ENCODE data around the gene CFAP299. TPM values are rescaled to one million over a fixed set of nuclear protein-coding genes. Genes with fewer than 3 reads are reported as not detected.

The CFAP299 gene
- total RNA-seq, 3 donors from 2014 or later: under 0.01 to 0.15 TPM; not detected in 1

GRCh38 chr4:80540785-80541469 lies 205.4 kb downstream of the CFAP299 start:
- Histone ChIP-seq H3K27me3 (no peaks in the 10 kb centered on the region), H3K27ac (no peak overlapping the region), H3K36me3 (no peaks in the 10 kb centered on the region), H3K4me3 (no peak overlapping the region), H3K4me1 (no peaks in the 10 kb centered on the region), H3K9me3 (no peaks in the 10 kb centered on the region)
- TF ChIP-seq POLR2AphosphoS5 (IDR thresholded peaks at IDR 0.05) (no peak), CTCF (IDR thresholded peaks at IDR 0.05) (no peak), POLR2A (IDR thresholded peaks at IDR 0.05) (no peak)
- intact Hi-C loops (cut with DNase I; ENCODE audit: low total_unique reads): no loop called here
- no peak for DNase-seq (ENCODE audit: low spot score in 2 of 2)

- no peak for DNase-seq (ENCODE audit: low spot score in 2 of 2)
- intact Hi-C loops (cut with DNase I; ENCODE audit: low total_unique reads): no loop called here
- no peak overlapping the region for H3K4me3 ChIP-seq
- no peaks in the 10 kb centered on the region for H3K36me3 ChIP-seq
- H3K4me1 ChIP-seq: no peaks in the 10 kb centered on the region
- TF ChIP-seq CTCF (IDR thresholded peaks at IDR 0.05) (no peak), POLR2A (IDR thresholded peaks at IDR 0.05) (no peak), POLR2AphosphoS5 (IDR thresholded peaks at IDR 0.05) (no peak)
- H3K27me3 ChIP-seq: no peaks in the 10 kb centered on the region
- H3K27ac ChIP-seq: no peak overlapping the region
- H3K9me3 ChIP-seq: no peaks in the 10 kb centered on the region
These were observed 207.2 kb downstream of the CFAP299 start for GRCh38 chr4:80542747-80543146.

GRCh38 chr4:80560337-80560736 lies 224.8 kb downstream of the CFAP299 start:
- Histone ChIP-seq H3K36me3 (no peaks in the 10 kb centered on the region), H3K9me3 (no peaks in the 10 kb centered on the region), H3K4me1 (no peaks in the 10 kb centered on the region), H3K4me3 (no peak overlapping the region), H3K27ac (no peak overlapping the region), H3K27me3 (no peaks in the 10 kb centered on the region)
- DNase-seq (ENCODE audit: low spot score in 2 of 2): no peak
- intact Hi-C loops (cut with DNase I; ENCODE audit: low total_unique reads): no loop called here
- TF ChIP-seq CTCF (IDR thresholded peaks at IDR 0.05): no peak
- no peak for TF ChIP-seq POLR2AphosphoS5 (IDR thresholded peaks at IDR 0.05)
- no peak for TF ChIP-seq POLR2A (IDR thresholded peaks at IDR 0.05)

- Histone ChIP-seq H3K4me3 (peak overlapping the region in 2 of 3 donors; percentile 23 to 41), H3K4me1 (no peaks in the 10 kb centered on the region), H3K36me3 (no peaks in the 10 kb centered on the region), H3K27me3 (no peaks in the 10 kb centered on the region), H3K9me3 (no peaks in the 10 kb centered on the region), H3K27ac (no peak overlapping the region)
- TF ChIP-seq CTCF (IDR thresholded peaks at IDR 0.05) (no peak), POLR2AphosphoS5 (IDR thresholded peaks at IDR 0.05) (no peak), POLR2A (IDR thresholded peaks at IDR 0.05) (no peak)
- no peak for DNase-seq (ENCODE audit: low spot score in 2 of 2)
- intact Hi-C loops (cut with DNase I; ENCODE audit: low total_unique reads): no loop called here
These were observed 230.8 kb downstream of the CFAP299 start for GRCh38 chr4:80566203-80566872.

- intact Hi-C loops (cut with DNase I; ENCODE audit: low total_unique reads): no loop called here
These were observed 233.4 kb downstream of the CFAP299 start for GRCh38 chr4:80568891-80569290.

More at GRCh38 chr4:80568891-80569290, 233.4 kb downstream of the CFAP299 start:
- Histone ChIP-seq H3K36me3 (no peaks in the 10 kb centered on the region), H3K27me3 (no peaks in the 10 kb centered on the region), H3K9me3 (peaks cover 0 to 6% of the 10 kb centered on the region in 2 donors), H3K27ac (no peak overlapping the region), H3K4me3 (no peak overlapping the region), H3K4me1 (no peaks in the 10 kb centered on the region)
- TF ChIP-seq CTCF (IDR thresholded peaks at IDR 0.05): no peak
- no peak for TF ChIP-seq POLR2A (IDR thresholded peaks at IDR 0.05)
- no peak for TF ChIP-seq POLR2AphosphoS5 (IDR thresholded peaks at IDR 0.05)
- no peak for DNase-seq (ENCODE audit: low spot score in 2 of 2)
